ES-I3 (cell line): ENCODE results near the gene POMC.

ENCODE experiments used
- H3K36me3 ChIP-seq: 2 replicates; pipeline ENCODE4 v1.6.1; 2013; ENCODE audit warnings: mild to moderate bottlenecking, low read length, control low read depth, moderate library complexity; ENCODE audit not compliant: insufficient read depth
- H3K4me1 ChIP-seq: 2 replicates; pipeline ENCODE4 v1.6.1; 2013; ENCODE audit warnings: mild to moderate bottlenecking, control low read depth, low read length; ENCODE audit not compliant: insufficient read depth
- H3K9ac ChIP-seq: 2 replicates; pipeline ENCODE4 v1.6.1; 2013; ENCODE audit warnings: low read depth, mild to moderate bottlenecking, low read length, moderate library complexity
- H3K9me3 ChIP-seq: 2 replicates; pipeline ENCODE4 v1.6.1; 2013; ENCODE audit warnings: mild to moderate bottlenecking, low read length, moderate library complexity; ENCODE audit not compliant: control insufficient read depth, insufficient read depth

POMC gene

GRCh38 chr2:25194576-25195122, 26.3 kb upstream of the POMC start:
- H3K9ac ChIP-seq, result no peak overlapping the region
- no peaks in the 10 kb centered on the region for H3K9me3 ChIP-seq
- no peaks in the 10 kb centered on the region for H3K36me3 ChIP-seq
- H3K4me1 ChIP-seq, result peaks cover 5% of the 10 kb centered on the region

- H3K36me3 ChIP-seq, result no peaks in the 10 kb centered on the region
- peaks cover 5% of the 10 kb centered on the region for H3K4me1 ChIP-seq
- H3K9me3 ChIP-seq, result no peaks in the 10 kb centered on the region
- H3K9ac ChIP-seq, result no peak overlapping the region
These were observed 22.2 kb upstream of the POMC start for GRCh38 chr2:25190536-25190935.

DNA sequence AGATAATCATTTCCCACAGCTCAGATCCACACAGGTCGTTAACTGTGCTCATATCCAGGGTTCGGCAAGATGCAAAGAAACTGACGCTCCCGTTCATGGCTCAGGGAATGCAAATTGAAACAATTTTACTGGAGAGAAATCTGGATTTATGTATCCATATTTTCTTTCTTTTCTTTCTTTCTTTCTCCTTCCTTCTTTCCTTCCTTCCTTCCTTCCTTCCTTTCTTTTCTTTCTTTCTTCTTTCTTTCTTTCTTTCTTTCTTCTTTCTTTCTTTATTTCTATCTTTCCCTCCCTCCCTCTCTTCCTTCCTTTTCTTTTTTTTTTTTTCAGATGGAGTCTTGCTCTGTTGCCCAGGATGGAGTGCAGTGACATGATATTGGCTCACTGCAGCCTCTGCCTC, 20.0 kb upstream of the POMC start:
- Histone ChIP-seq H3K4me1 (no peaks in the 10 kb centered on the region; the same call in 1 of the 2 replicates), H3K9ac (no peak overlapping the region), H3K9me3 (no peaks in the 10 kb centered on the region), H3K36me3 (no peaks in the 10 kb centered on the region)

DNA sequence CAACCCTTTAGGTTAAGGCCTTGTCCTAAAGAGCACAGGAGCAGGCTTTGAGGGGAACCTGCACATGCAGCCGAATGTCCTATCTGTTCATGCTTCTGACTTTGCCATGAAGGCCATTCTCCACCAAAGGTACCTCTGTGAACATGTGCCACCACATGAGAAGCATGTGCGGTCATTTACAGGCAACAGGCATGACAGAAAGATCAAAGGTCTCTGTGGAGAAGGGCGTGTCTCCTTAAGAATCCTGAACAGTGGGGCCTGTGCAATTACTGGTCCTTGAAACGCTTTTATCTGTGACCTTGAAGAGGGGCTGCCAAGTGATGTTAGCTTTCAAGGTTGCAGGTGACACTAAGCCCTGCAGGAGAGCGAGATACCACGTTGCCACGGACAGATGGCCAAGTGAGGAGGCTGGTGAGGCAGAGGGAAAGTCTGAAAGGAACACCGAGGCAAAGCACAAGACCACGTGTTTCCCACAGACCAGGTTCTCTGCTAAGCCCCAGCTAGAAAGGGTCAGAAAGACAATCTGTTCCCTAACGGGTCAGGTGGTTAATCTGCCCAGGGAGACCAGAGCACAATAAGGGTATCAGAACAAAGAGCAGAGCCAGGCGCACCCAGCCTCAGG, 19.5 kb upstream of the POMC start:
- no peak overlapping the region for H3K9ac ChIP-seq

DNA sequence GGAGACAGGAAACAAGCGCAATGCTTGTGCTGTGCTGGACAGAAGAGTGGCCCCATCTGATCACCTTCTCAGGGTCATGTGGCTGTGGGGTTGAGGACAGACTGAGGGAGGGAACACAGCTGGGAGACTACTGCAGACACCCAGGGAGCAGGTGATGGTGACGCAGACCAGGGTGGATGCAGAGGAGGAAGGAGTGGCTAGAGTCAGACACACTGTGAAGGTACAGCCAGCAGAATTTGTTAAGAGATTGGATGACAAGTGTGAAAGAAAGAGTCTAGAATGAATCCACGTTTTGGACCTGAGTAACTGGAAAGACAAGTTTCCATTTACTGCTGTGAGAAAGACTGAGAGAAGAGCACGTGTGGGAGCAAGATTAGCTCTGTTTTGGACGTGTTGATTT, 15.9 kb upstream of the POMC start:
- Histone ChIP-seq H3K36me3 (no peaks in the 10 kb centered on the region), H3K9me3 (no peaks in the 10 kb centered on the region), H3K4me1 (no peaks in the 10 kb centered on the region), H3K9ac (no peak overlapping the region)

More for the DNA sequence above, 19.5 kb upstream of the POMC start:
- Histone ChIP-seq H3K4me1 (no peaks in the 10 kb centered on the region; the same call in 1 of the 2 replicates), H3K9me3 (no peaks in the 10 kb centered on the region), H3K36me3 (no peaks in the 10 kb centered on the region)

GRCh38 chr2:25178976-25179375, 10.6 kb upstream of the POMC start:
- Histone ChIP-seq H3K4me1 (no peaks in the 10 kb centered on the region), H3K9ac (no peak overlapping the region), H3K9me3 (no peaks in the 10 kb centered on the region), H3K36me3 (no peaks in the 10 kb centered on the region)

DNA sequence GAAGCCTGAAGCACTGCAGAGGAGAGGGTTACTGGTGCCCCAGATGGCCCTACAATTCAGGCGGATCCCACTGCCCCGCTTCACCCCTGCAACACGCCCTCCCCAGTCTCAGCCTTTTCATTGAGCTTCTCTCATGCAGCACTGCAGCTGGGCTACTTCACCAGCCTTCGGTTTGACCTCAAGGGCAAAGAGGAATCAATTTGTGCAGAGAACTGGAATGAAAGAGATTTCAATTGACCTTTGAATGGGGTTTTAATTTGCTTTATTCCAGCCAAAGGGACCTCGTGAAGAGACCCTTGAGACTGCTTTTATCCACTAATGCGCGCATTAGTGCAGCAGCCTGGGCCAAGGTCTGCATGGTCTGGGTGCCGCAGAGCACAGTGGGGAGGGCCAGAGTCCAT, 8.8 kb upstream of the POMC start:
- H3K9ac ChIP-seq, result no peak overlapping the region
- no peaks in the 10 kb centered on the region for H3K9me3 ChIP-seq
- H3K36me3 ChIP-seq, result no peaks in the 10 kb centered on the region
- H3K4me1 ChIP-seq, result no peaks in the 10 kb centered on the region

GRCh38 chr2:25176541-25177181, 8.3 kb upstream of the POMC start:
- H3K9me3 ChIP-seq, result no peaks in the 10 kb centered on the region
- no peaks in the 10 kb centered on the region for H3K36me3 ChIP-seq
- no peak overlapping the region for H3K9ac ChIP-seq
- no peaks in the 10 kb centered on the region for H3K4me1 ChIP-seq

DNA sequence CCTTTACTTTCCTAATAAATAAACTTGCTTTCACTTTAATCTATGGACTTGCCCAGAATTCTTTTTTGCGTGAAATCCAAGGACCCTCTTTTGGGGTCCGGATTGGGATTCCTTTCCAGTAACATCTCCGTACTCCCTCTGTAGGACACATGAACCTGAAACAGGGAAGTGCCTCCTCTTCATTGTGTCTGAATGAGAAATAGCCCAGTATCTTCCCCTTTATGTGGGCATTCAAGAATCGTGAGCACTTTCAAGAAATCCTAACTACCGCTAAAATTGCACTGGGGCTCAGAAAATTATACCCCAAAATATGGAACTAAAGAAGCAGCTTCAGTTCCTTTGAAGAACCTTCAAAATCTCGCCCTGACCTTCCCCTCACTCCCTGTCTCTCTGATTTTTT, 7.8 kb upstream of the POMC start:
- Histone ChIP-seq H3K9ac (no peak overlapping the region), H3K4me1 (no peaks in the 10 kb centered on the region), H3K9me3 (no peaks in the 10 kb centered on the region), H3K36me3 (no peaks in the 10 kb centered on the region)

- no peaks in the 10 kb centered on the region for H3K4me1 ChIP-seq
- H3K36me3 ChIP-seq, result no peaks in the 10 kb centered on the region
- no peaks in the 10 kb centered on the region for H3K9me3 ChIP-seq
- H3K9ac ChIP-seq, result no peak overlapping the region
These were observed 5.9 kb upstream of the POMC start for GRCh38 chr2:25174192-25174861.

GRCh38 chr2:25173719-25174118, 5.3 kb upstream of the POMC start:
- no peaks in the 10 kb centered on the region for H3K9me3 ChIP-seq
- H3K9ac ChIP-seq, result no peak overlapping the region
- H3K4me1 ChIP-seq, result no peaks in the 10 kb centered on the region
- no peaks in the 10 kb centered on the region for H3K36me3 ChIP-seq

DNA sequence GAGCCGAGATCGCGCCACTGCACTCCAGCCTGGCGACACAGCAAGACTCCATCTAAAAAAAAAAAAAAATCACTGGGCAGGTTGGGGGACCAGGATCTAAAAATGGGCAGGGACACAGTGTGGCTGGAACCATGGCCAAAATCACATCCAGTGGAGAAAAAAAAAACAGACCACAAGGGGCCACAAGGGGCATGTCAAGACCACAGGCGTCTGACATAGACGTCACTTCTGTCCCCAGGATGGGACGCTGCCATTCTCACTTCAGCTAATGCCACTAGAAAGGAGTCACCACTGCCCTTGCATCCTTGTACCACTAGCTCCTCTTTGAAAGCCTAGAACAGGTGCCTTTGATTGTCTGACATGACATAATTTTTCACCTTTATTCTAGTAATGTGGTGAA, 2.5 kb upstream of the POMC start:
- Histone ChIP-seq H3K36me3 (no peaks in the 10 kb centered on the region), H3K4me1 (no peaks in the 10 kb centered on the region), H3K9ac (no peak overlapping the region), H3K9me3 (no peaks in the 10 kb centered on the region)

DNA sequence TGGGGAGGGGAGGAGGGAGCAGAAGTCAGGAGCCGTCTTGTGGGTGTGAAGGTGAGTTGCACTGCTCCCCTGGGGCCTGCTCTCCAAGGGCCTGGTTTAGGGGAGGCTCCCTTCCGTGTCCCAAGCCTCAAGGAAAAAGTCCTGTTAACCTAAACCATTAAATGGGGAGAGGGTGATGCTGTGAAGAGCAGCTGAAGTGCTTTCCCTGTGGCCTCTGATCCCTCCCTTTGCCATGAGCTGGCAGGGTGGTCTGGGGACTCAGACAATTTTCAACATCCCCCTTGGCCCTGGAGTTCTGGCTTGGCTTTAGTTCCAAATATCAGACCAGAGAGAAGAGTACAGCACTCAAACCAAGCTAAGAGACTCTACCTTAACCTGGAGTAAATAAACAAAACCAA, 692 bp upstream of the POMC start:
- H3K36me3 ChIP-seq, result no peaks in the 10 kb centered on the region
- H3K9ac ChIP-seq, result peak overlapping the region; percentile 78; the same call in 1 of the 2 replicates
- H3K4me1 ChIP-seq, result no peaks in the 10 kb centered on the region
- no peaks in the 10 kb centered on the region for H3K9me3 ChIP-seq

- Histone ChIP-seq H3K4me1 (no peaks in the 10 kb centered on the region), H3K36me3 (no peaks in the 10 kb centered on the region), H3K9me3 (no peaks in the 10 kb centered on the region), H3K9ac (no peak overlapping the region)
These were observed 2.1 kb downstream of the POMC start for GRCh38 chr2:25165992-25166875.
